GM19099 (cell line): Measurements from ENCODE around the gene PTPRB.

Source experiments
- POLR2A ChIP-seq: IDR thresholded peaks from 3 replicates; pipeline ENCODE4 v1.6.1; 2011; ENCODE audit warnings: low read depth; ENCODE audit not compliant: insufficient read length; ENCODE audit errors: extremely low read depth

PTPRB gene

DNA sequence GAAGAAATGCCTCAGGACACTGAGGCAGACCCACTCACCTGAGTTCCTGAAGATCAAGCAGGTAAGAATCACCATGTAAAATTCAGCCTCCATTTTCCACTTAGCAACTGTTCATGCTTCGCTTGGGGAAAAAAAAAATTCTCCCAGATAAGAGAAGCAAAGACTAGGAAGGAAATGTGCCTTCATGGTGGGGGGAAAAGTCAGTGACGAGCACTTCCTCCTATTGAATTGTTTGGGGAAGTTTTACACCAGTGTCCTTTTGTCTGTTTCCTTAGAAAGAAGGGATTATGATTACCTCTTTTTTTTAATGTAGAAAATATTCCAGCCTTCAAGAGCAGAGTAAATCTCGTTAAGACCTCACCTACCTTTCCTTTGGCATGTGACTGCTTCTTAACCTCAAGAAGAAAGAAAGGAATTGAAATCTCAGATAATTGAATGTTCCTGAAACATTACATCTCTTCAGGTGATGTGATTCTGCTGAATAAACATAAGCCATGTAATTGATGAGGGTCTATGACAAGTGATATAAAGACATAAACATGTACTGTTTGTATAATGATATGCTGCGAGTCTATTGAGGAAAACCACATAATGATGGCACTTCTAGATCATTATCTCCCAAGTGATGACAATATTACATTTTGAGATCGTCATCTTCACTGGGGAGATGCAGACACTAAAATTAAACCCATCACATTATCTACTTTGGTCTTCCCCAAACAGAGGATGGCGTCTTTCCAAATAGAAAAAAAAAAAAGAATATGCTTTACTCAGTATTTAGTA is at the start of gene PTPRB:
Gene PTPRB, minus strand, starts transcription at position 127 of the 783 bp plus-strand sequence. Its CDS starts 34 bp downstream, at position 93.
- no peak for TF ChIP-seq POLR2A

GRCh38 chr12:70686907-70687306 is 49.7 kb upstream of the PTPRB start:
- TF ChIP-seq POLR2A, result no peak

GRCh38 chr12:70686299-70686698 is 49.1 kb upstream of the PTPRB start:
- TF ChIP-seq POLR2A, result no peak

GRCh38 chr12:70683976-70684375 is 46.7 kb upstream of the PTPRB start:
- no peak for TF ChIP-seq POLR2A

DNA sequence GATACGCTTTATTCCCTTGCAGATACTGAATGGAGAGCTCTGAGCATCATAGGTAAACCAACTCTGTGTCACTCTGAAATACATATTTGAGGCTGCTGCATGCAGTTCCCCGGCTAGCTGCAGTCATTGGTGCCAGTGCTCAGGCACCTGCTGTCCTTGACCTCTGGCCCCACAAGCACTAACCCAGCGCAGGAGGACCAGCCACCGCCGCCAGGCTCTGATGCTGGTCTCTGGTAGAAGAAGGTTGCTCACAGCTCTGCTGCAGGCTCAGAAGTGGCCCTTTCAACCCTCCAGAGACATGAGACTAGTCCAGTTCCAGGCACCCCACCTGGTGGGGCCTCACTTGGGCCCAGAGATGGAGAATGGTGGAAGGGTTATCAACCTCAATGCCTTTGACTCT is 34.5 kb upstream of the PTPRB start:
- TF ChIP-seq POLR2A, result no peak

- no peak for TF ChIP-seq POLR2A
These were observed 33.7 kb upstream of the PTPRB start for GRCh38 chr12:70670948-70671347.

DNA sequence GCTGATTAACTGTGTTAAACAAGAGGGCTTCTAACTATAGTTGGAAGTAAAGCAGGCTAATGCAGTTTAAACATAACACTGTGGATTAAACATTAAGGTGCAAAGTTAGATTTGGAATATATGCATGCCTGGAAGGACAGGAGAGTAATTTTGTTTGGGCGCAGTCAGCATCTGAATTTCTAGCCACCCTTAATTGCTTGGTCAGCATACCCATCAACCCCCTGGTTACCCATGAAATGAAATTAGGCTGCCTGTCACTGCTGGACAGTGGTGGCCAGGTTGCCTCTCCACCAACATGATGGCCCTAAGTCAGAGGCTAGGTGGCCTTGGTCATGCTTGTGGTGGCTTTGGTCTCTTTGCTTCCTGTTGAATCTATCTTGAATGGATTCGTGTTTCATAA is 30.0 kb upstream of the PTPRB start:
- TF ChIP-seq POLR2A, result no peak

DNA sequence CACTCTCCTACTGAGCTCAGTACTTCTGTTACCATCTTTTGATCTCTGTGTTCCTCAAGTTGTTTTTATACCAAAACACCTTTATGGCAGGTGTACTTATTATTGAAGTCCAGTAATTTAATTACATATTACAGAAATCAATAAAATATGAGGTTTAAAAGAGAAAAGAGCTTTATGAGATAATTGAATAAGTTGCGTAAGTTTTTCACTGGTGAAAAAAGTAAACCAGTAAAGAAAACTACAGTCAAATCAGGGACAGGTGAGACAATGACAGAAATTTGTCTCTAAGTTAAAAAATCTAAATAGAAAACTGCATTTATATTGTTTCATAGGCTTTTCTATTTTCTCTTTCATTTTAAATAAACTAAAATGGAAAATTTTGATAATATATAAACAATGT is 29.1 kb upstream of the PTPRB start:
- TF ChIP-seq POLR2A, result no peak

- TF ChIP-seq POLR2A, result no peak
These were observed 27.2 kb upstream of the PTPRB start for GRCh38 chr12:70664465-70664881.

DNA sequence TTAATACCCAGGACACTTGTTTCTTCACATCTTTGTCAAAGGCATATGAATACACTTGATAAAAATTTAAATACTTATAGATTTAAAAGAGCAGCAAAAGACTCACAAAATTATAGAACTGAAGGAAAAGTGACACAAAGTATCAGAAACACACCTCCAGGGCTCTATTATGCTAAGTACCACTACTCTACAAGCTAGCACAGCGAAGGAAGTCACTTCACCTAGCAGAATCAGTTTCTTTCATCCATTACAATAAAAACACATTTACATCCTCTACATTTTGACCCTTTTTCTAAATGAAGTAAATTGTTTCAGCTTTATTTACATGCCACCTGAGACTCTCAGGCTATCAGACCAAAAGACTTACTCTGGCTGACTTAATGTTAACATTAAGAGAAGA is 26.6 kb upstream of the PTPRB start:
- no peak for TF ChIP-seq POLR2A

DNA sequence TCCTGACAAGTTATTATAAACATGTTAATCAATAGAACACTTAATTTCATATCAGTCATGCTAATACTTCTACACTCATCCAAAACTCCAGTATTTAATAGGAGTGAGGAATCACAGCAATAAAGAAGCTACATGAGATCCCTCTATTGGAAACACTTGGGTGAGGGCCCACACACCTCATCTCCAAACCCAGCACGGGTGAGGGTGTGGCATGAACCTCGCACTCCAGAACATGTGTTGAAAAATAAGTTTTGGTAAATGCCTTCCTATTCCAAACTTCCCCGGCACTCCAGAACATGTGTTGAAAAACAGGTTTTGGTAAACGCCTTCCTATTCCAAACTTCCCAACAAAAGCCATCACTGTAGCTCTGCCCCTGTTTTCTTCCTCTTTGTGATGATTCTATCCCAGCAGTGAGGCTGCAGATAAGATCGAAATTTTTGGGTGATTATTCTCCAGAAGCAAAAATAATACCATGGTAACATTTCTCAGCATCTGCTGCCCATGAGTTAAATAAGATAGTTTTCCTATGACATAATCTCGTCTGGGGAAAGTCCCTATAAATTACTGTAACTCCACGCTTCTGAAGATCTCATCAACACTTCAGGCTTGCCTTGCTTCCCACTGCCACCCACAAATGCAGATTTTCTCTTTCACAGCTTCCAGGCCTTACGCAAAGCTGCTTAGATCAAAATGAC is 24.4 kb upstream of the PTPRB start:
- no peak for TF ChIP-seq POLR2A

DNA sequence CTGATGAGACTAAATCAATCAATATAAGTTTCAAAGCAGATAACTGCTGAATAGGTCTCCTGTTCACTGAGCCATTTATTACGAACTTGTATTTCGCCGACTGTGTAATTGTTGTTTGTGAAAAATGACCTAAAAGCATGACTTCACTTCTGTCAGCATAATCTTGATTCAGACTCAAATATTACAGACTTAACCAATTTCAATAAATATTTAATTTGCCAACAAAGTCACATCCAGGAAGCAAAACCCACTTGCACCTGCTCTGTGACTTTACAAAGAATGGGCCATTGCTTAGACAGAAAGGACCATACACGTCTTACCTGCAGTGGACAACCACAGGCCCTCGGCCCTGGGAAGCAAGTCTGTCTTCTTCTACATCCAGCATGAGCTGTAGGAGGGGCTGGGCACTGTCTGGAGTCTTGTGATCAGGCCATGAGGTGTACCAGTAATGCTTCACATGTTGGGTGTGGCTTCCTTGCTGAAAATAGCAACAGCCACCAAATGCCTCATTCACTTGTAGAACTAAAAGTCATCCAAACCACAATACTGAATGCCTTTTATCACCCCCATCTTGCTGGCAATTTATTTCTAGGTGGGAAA is 23.5 kb upstream of the PTPRB start:
- no peak for TF ChIP-seq POLR2A

GRCh38 chr12:70660002-70660604 is 22.9 kb upstream of the PTPRB start:
- no peak for TF ChIP-seq POLR2A

GRCh38 chr12:70659077-70659606 is 21.9 kb upstream of the PTPRB start:
- TF ChIP-seq POLR2A, result no peak

DNA sequence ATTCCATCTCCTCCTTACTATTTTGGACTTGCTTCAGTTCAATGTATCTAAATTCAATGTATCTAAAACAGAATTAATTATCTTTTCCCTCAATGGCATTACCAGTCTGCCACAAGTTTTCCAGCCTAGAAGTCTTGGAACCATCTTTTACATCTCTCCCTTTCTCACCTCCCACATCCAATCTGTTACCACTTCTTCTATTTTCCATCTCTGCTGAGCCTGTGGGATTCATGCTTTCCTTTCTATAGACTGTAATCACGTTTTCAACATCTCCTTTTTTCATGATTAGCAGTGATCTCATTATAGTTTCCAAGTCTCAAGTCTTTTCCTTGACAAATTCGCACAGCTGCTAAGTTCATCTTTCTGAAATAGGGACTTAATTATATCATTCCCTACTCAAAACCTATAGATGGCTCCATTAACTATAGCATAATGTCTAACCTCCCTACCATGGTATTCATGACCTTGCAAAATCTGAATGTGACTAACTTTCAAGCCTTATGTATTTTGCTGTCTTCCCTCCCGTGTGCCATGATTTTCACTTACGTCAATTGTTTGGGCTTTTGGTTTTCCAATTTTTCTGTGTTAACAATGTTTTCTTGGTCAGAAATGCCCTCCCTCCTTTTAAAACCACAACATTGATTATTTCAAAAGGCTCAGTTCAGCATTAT is 20.5 kb upstream of the PTPRB start:
- TF ChIP-seq POLR2A, result no peak
